HG03439 (cell line): ENCODE data around the gene LMTK3.
A peak's percentile ranks its signal among the peaks of the same experiment; 100 is the strongest.
"Not testable (repeated sequence)": the region's sequence is repeated elsewhere in the genome, so short reads cannot be mapped to it uniquely, and the experiment has no call there.

Source experiments
- ATAC-seq: cut with Tn5 transposase; IDR thresholded peaks from one replicate; pipeline ENCODE4 v1.9.1; 2021; ENCODE audit warnings: mild to moderate bottlenecking, moderate library complexity; ENCODE audit not compliant: unreplicated experiment

The LMTK3 gene

GRCh38 chr19:48539503-48540096 is 28.0 kb upstream of the LMTK3 start:
- no peak for ATAC-seq

GRCh38 chr19:48538057-48538456 is 26.4 kb upstream of the LMTK3 start:
- not testable (repeated sequence) for ATAC-seq

GRCh38 chr19:48537541-48537940 is 25.9 kb upstream of the LMTK3 start:
- ATAC-seq, result no peak

GRCh38 chr19:48533770-48534169 is 22.1 kb upstream of the LMTK3 start:
- ATAC-seq, result no peak

- ATAC-seq, result no peak
Measured at GRCh38 chr19:48530770-48531169, 19.1 kb upstream of the LMTK3 start.

GRCh38 chr19:48530066-48530720 is 18.6 kb upstream of the LMTK3 start:
- ATAC-seq, result no peak

GRCh38 chr19:48529156-48529555 is 17.5 kb upstream of the LMTK3 start:
- ATAC-seq, result no peak

- no peak for ATAC-seq
Measured at GRCh38 chr19:48524732-48525131, 13.1 kb upstream of the LMTK3 start.

- ATAC-seq, result no peak
Measured at GRCh38 chr19:48524221-48524620, 12.6 kb upstream of the LMTK3 start.

GRCh38 chr19:48520134-48520533 is 8.5 kb upstream of the LMTK3 start:
- ATAC-seq, result no peak

- not testable (repeated sequence) for ATAC-seq
Measured at GRCh38 chr19:48519426-48519825, 7.8 kb upstream of the LMTK3 start.

GRCh38 chr19:48518207-48518606 is 6.6 kb upstream of the LMTK3 start:
- ATAC-seq, result no peak

- no peak for ATAC-seq
Measured at GRCh38 chr19:48516536-48516935, 4.9 kb upstream of the LMTK3 start.

GRCh38 chr19:48514123-48514458 is 2.5 kb upstream of the LMTK3 start:
- peak; percentile 4 for ATAC-seq

GRCh38 chr19:48513289-48514122 is 1.9 kb upstream of the LMTK3 start:
- peak; percentile 48 for ATAC-seq

- no peak for ATAC-seq
Measured at GRCh38 chr19:48512504-48513288, 1.1 kb upstream of the LMTK3 start.

- no peak for ATAC-seq
Measured at GRCh38 chr19:48511321-48511731, 309 bp downstream of the LMTK3 start.

- no peak for ATAC-seq
Measured at GRCh38 chr19:48510421-48511268, 990 bp downstream of the LMTK3 start.

- ATAC-seq, result no peak
Measured at GRCh38 chr19:48509467-48510194, 2.0 kb downstream of the LMTK3 start.
